ENCODE measurements around the gene RHOBTB3.

DNA sequence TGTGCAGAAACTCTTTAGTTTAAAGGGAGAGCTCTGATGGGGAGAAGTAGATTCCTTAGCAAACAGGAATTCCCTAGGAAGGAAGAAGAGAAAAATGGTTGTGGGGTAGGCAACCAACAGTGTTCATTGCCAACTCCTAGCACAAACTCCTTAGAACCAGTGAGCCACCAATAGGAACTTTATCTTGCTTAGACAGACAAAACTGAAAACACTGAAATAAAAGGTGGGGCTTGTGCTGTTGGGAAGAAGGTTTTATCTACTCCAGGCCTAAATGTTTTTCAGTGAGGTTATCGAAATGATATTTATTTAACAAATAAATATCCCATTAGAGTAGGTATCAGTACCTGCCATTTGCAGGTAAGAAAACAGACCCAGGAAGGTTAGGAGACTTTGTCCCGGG, 99.1 kb downstream of the RHOBTB3 start:
- TF ChIP-seq POLR2A (IDR thresholded peaks at IDR 0.05; ENCODE audit: low read depth, low read length) (no peak), TAF1 (IDR thresholded peaks at IDR 0.05; ENCODE audit: borderline replicate concordance, low read depth, low read length) (no peak), POLR2AphosphoS5 (IDR thresholded peaks at IDR 0.05; ENCODE audit: low read depth, low read length) (no peak)
